SH-SY5Y (cell line): Measurements from ENCODE around the gene TBK1.

Experiments
- GATA2 ChIP-seq: IDR thresholded peaks from 2 replicates; pipeline ENCODE4 v1.6.1; 2011; ENCODE audit warnings: mild to moderate bottlenecking, low read depth, low read length
- GATA3 ChIP-seq: IDR thresholded peaks from 2 replicates; pipeline ENCODE4 v1.6.1; 2011; ENCODE audit warnings: low read depth, mild to moderate bottlenecking, low read length, moderate library complexity

- TF ChIP-seq GATA2 (no peak), GATA3 (no peak)
Observed at GRCh38 chr12:64510667-64511066, 58.7 kb downstream of the TBK1 start.
